Measurements from ENCODE around the gene FGFRL1. TPM values are rescaled to one million over a fixed set of nuclear protein-coding genes. Genes with fewer than 3 reads are reported as not detected.
"Not testable (repeated sequence)": the region's sequence is repeated elsewhere in the genome, so short reads cannot be mapped to it uniquely, and the experiment has no call there.

Gene FGFRL1
- total RNA-seq, 2 donors from 2014 or later = 15.2 to 16.6 TPM

GRCh38 chr4:1045193-1045594 is 33.8 kb downstream of the FGFRL1 start:
- Mint-ChIP-seq H3K4me1 (ENCODE audit: low read depth in 2 of 2) (peaks cover 4 to 10% of the 10 kb centered on the region in 2 donors), H3K4me3 (no peak overlapping the region), H3K36me3 (no peaks in the 10 kb centered on the region), H3K27me3 (peaks cover 12 to 24% of the 10 kb centered on the region in 2 donors), H3K27ac (no peak overlapping the region), H3K9me3 (no peaks in the 10 kb centered on the region)
- ATAC-seq (no peak), DNase-seq (ENCODE audit: low spot score) (peak; percentile 42)

- peaks cover 12 to 24% of the 10 kb centered on the region in 2 donors for H3K27me3 Mint-ChIP-seq
- H3K27ac Mint-ChIP-seq = no peak overlapping the region
- no peak overlapping the region for H3K4me3 Mint-ChIP-seq
- peaks cover 4 to 10% of the 10 kb centered on the region in 2 donors for H3K4me1 Mint-ChIP-seq (ENCODE audit: low read depth in 2 of 2)
- ATAC-seq (no peak), DNase-seq (ENCODE audit: low spot score) (no peak)
- H3K9me3 Mint-ChIP-seq = no peaks in the 10 kb centered on the region
- H3K36me3 Mint-ChIP-seq = no peaks in the 10 kb centered on the region
Measured at GRCh38 chr4:1045595-1046201, 34.3 kb downstream of the FGFRL1 start.

GRCh38 chr4:1046581-1047011 is 35.2 kb downstream of the FGFRL1 start:
- H3K9me3 Mint-ChIP-seq, ATAC-seq, H3K36me3 Mint-ChIP-seq, H3K4me3 Mint-ChIP-seq, H3K27ac Mint-ChIP-seq: not testable (repeated sequence)
- peak; percentile 53 for DNase-seq (ENCODE audit: low spot score)
- Mint-ChIP-seq H3K4me1 (ENCODE audit: low read depth in 2 of 2) (peaks cover 4 to 10% of the 10 kb centered on the region in 2 donors), H3K27me3 (peaks cover 12 to 27% of the 10 kb centered on the region in 2 donors)

GRCh38 chr4:1047106-1047975 is 35.9 kb downstream of the FGFRL1 start:
- Mint-ChIP-seq H3K4me1 (ENCODE audit: low read depth in 2 of 2) (peaks cover 4 to 10% of the 10 kb centered on the region in 2 donors), H3K36me3 (no peaks in the 10 kb centered on the region), H3K4me3 (no peak overlapping the region), H3K27me3 (peaks cover 12 to 28% of the 10 kb centered on the region in 2 donors), H3K9me3 (no peaks in the 10 kb centered on the region), H3K27ac (no peak overlapping the region)
- DNase-seq (ENCODE audit: low spot score) = peak; percentile 54
- ATAC-seq = no peak

DNA sequence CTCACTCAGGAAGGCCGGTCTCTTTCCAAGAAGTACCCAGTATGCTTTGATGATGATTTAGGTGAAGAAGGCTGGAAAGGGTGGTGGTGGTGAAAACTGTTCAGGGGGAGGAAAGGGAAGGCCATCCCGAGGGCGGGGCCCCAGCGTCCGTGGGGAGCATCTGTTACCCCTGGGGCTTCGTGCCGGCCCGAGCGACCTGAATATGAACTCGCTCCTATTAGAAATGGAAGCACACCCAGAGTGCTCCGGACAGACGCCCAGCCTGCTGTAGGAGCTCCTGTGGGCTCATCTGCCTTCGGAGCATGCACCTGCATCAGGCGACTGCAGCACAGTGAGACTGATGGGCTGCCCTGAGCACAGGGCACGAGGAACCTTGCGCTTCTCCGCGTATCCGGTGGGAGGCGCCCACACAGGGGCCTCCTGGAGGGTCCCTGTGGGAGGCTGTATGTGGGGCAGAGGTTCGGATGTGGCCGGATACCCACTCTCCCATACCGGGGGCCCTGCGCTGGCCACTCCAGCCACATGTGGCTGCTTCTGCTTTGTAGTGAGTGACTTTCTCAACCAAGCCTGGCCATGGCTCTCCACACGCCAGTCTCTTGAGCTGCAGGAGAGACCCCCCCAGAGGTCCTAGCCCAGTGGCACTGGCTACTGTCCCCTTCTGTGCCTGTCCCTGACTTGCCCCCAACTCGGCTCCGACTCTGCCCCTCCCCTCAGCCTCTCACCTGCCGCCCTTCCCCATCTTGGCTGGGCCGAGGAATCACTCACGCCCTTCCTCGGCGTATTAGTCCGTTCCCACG is 36.7 kb downstream of the FGFRL1 start:
- no peak for ATAC-seq
- peak; percentile 42 for DNase-seq (ENCODE audit: low spot score)
- Mint-ChIP-seq H3K4me3 (no peak overlapping the region), H3K36me3 (no peaks in the 10 kb centered on the region), H3K4me1 (ENCODE audit: low read depth in 2 of 2) (peaks cover 2 to 10% of the 10 kb centered on the region in 2 donors), H3K27ac (no peak overlapping the region), H3K27me3 (peaks cover 12 to 30% of the 10 kb centered on the region in 2 donors), H3K9me3 (no peaks in the 10 kb centered on the region)

DNA sequence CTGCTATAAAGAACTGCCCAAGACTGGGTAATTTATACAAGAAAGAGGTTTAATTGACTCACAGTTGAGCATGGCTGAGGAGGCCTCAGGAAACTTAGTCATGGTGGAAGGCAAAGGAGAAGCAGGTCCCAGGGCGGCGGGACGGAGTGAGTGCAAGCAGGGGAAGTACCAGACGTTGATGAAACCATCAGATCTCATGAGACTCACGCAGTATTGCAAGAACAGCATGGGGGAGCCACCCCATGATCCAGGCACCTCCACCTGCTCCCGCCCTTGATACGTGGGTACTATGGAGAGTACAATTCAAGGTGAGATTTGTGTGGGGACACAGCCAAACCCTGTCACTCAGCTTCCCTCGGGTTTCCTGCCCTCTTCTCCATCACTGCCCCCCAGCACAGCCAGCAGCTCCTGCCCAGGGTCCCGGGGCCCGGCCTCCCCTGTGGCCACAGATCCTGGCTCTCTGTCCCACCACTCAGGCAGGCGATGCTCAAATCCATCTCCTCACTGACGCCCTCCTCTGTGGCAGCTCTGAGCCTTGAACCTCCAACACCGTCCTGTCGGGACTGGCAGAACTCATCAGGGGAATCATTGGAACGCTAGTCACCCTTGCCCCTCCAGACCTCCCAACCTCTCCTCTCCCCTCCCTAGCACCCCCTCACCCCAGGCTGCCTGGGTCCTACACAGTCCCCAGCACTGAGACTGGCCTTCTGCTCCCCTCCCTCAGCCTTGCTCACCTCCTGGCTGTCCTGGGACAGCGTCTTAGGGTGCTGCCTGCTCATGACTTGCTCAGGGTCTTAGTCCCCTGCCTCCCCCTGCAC is 37.6 kb downstream of the FGFRL1 start:
- no peaks in the 10 kb centered on the region for H3K9me3 Mint-ChIP-seq
- ATAC-seq (peak in 1 of 2 donors; percentile 35), DNase-seq (ENCODE audit: low spot score) (no peak)
- peaks cover 12 to 29% of the 10 kb centered on the region in 2 donors for H3K27me3 Mint-ChIP-seq
- H3K27ac Mint-ChIP-seq = no peak overlapping the region
- peaks cover 0 to 5% of the 10 kb centered on the region in 2 donors for H3K4me1 Mint-ChIP-seq (ENCODE audit: low read depth in 2 of 2)
- H3K36me3 Mint-ChIP-seq = no peaks in the 10 kb centered on the region
- H3K4me3 Mint-ChIP-seq = no peak overlapping the region

- H3K4me3 Mint-ChIP-seq = no peak overlapping the region
- DNase-seq (ENCODE audit: low spot score) = peak; percentile 51
- H3K9me3 Mint-ChIP-seq = no peaks in the 10 kb centered on the region
- no peak for ATAC-seq
- H3K27ac Mint-ChIP-seq = no peak overlapping the region
- H3K36me3 Mint-ChIP-seq = no peaks in the 10 kb centered on the region
- H3K4me1 Mint-ChIP-seq (ENCODE audit: low read depth in 2 of 2) = peaks cover 0 to 5% of the 10 kb centered on the region in 2 donors
- peaks cover 12 to 29% of the 10 kb centered on the region in 2 donors for H3K27me3 Mint-ChIP-seq
Measured at GRCh38 chr4:1049591-1049905, 38.1 kb downstream of the FGFRL1 start.

GRCh38 chr4:1050486-1051213 is 39.2 kb downstream of the FGFRL1 start:
- no peaks in the 10 kb centered on the region for H3K9me3 Mint-ChIP-seq
- H3K36me3 Mint-ChIP-seq = no peaks in the 10 kb centered on the region
- H3K4me3 Mint-ChIP-seq = no peak overlapping the region
- DNase-seq (ENCODE audit: low spot score) (peak; percentile 58), ATAC-seq (no peak)
- peaks cover 12 to 27% of the 10 kb centered on the region in 2 donors for H3K27me3 Mint-ChIP-seq
- H3K4me1 Mint-ChIP-seq (ENCODE audit: low read depth in 2 of 2) = peaks cover 1 to 6% of the 10 kb centered on the region in 2 donors
- H3K27ac Mint-ChIP-seq = no peak overlapping the region

GRCh38 chr4:1051472-1051871 is 40.0 kb downstream of the FGFRL1 start:
- peaks cover 12 to 27% of the 10 kb centered on the region in 2 donors for H3K27me3 Mint-ChIP-seq
- H3K36me3 Mint-ChIP-seq = no peaks in the 10 kb centered on the region
- no peak overlapping the region for H3K4me3 Mint-ChIP-seq
- no peak for ATAC-seq
- DNase-seq (ENCODE audit: low spot score) = no peak
- H3K4me1 Mint-ChIP-seq (ENCODE audit: low read depth in 2 of 2) = peaks cover 9 to 13% of the 10 kb centered on the region in 2 donors
- no peaks in the 10 kb centered on the region for H3K9me3 Mint-ChIP-seq
- no peak overlapping the region for H3K27ac Mint-ChIP-seq

- Mint-ChIP-seq H3K4me1 (ENCODE audit: low read depth in 2 of 2) (peaks cover 10% of the 10 kb centered on the region in 2 donors), H3K4me3 (no peak overlapping the region), H3K27me3 (peaks cover 5 to 24% of the 10 kb centered on the region in 2 donors), H3K9me3 (no peaks in the 10 kb centered on the region), H3K27ac (no peak overlapping the region), H3K36me3 (no peaks in the 10 kb centered on the region)
- DNase-seq (ENCODE audit: low spot score) = peak; percentile 46
- ATAC-seq = no peak
Measured at GRCh38 chr4:1052231-1052671, 40.8 kb downstream of the FGFRL1 start.

DNA sequence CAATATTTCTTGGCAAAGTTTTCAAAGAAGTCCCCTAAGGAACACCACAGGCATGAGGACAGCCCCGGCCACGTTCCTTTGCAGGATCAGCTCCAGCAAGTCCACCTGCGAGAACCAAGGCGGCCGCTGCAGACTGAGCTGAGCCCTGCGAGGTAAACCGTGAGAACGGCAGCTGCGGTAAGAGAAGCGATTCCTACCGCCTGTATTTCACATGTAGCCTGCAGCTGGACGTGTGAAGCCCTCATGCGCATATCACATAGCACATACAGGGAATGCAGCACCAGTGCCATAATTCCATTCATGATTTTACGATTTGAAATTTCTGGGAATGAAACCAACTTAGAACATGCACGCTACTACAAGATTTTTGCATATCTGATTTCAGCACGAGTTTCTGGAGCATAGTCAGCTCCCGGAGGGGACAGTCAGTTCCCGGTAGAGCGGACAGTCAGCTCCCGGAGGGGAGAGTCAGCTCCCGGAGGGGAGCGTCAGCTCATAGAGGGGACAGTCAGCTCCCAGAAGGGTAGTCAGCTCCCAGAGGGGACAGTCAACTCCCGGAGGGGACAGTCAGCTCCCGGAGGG is 41.7 kb downstream of the FGFRL1 start:
- Mint-ChIP-seq H3K4me3 (no peak overlapping the region), H3K27ac (no peak overlapping the region), H3K27me3 (peaks cover 0 to 21% of the 10 kb centered on the region in 2 donors), H3K36me3 (no peaks in the 10 kb centered on the region), H3K9me3 (no peaks in the 10 kb centered on the region), H3K4me1 (ENCODE audit: low read depth in 2 of 2) (peaks cover 10% of the 10 kb centered on the region in 2 donors)
- ATAC-seq (no peak), DNase-seq (ENCODE audit: low spot score) (no peak)

DNA sequence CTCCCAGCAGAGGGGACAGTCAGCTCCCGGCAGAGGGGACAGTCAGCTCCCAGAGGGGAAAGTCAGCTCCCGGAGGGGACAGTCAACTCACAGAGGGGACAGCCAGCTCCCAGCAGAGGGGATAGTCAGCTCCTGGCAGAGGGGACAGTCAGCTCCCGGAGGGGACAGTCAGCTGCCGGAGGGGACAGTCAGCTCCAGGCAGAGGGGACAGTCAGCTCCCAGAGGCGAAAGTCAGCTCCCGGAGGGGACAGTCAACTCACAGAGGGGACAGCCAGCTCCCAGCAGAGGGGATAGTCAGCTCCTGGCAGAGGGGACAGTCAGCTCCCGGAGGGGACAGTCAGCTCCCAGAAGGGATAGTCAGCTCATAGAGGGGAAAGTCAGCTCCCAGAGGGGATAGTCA is 42.5 kb downstream of the FGFRL1 start:
- ATAC-seq; DNase-seq (ENCODE audit: low spot score); H3K4me3 Mint-ChIP-seq; H3K27ac Mint-ChIP-seq; H3K36me3 Mint-ChIP-seq; H3K9me3 Mint-ChIP-seq: not testable (repeated sequence)
- H3K27me3 Mint-ChIP-seq = peaks cover 0 to 16% of the 10 kb centered on the region in 2 donors
- H3K4me1 Mint-ChIP-seq (ENCODE audit: low read depth in 2 of 2) = peaks cover 10% of the 10 kb centered on the region in 2 donors
